Bronchial epithelial cell (primary cell): ENCODE measurements around the gene PGM1. TPM values are rescaled to one million over a fixed set of nuclear protein-coding genes. Genes with fewer than 3 reads are reported as not detected.

Source experiments
- DNase-seq: peaks from one replicate; pipeline ENCODE4 v3.0.0-alpha.2; 2010; ENCODE audit warnings: low read depth
- FAIRE-seq: peaks from 2 replicates; lab custom pipeline; 2011; peaks lifted over from hg19 to GRCh38; lab: Jason Lieb, UNC
- H3K27me3 ChIP-seq: 2 replicates; pipeline ENCODE4 v1.5.1; 2011; ENCODE audit warnings: low read length; ENCODE audit not compliant: control insufficient read depth, insufficient read depth
- H3K36me3 ChIP-seq: 2 replicates; pipeline ENCODE4 v1.5.1; 2011; ENCODE audit warnings: low read length; ENCODE audit not compliant: control insufficient read depth, insufficient read depth
- H3K4me3 ChIP-seq: 2 replicates; pipeline ENCODE4 v1.5.1; 2011; ENCODE audit warnings: mild to moderate bottlenecking, low read depth, low read length, control low read depth
- CTCF ChIP-seq: IDR thresholded peaks from 2 replicates; pipeline ENCODE4 v1.5.1; 2011; ENCODE audit warnings: mild to moderate bottlenecking, moderate library complexity, low read length, control low read depth, inconsistent platforms; ENCODE audit not compliant: insufficient read depth, severe bottlenecking
- total RNA-seq: library from RNA; depleted of rRNA; stranded (reverse); fragments of >200 nt; gene quantifications from 2 replicates; pipeline ENCODE4 v1.2.1, GENCODE V29; 2014

The PGM1 gene
- total RNA-seq, 1 donor from 2014 or later = 69.2 TPM

- no peak for TF ChIP-seq CTCF
- DNase-seq = no peak
- FAIRE-seq = no peak
- Histone ChIP-seq H3K27me3 (no peaks in the 10 kb centered on the region), H3K4me3 (no peak overlapping the region), H3K36me3 (no peaks in the 10 kb centered on the region)
Observed at GRCh38 chr1:63675420-63675931, 82.3 kb downstream of the PGM1 start.

GRCh38 chr1:63677497-63677896, 84.3 kb downstream of the PGM1 start:
- TF ChIP-seq CTCF = no peak
- Histone ChIP-seq H3K36me3 (no peaks in the 10 kb centered on the region), H3K4me3 (no peak overlapping the region), H3K27me3 (no peaks in the 10 kb centered on the region)
- peak; percentile 23 for FAIRE-seq
- DNase-seq = no peak

GRCh38 chr1:63678200-63678599, 85.0 kb downstream of the PGM1 start:
- no peak for FAIRE-seq
- Histone ChIP-seq H3K27me3 (no peaks in the 10 kb centered on the region), H3K4me3 (no peak overlapping the region), H3K36me3 (no peaks in the 10 kb centered on the region)
- no peak for DNase-seq
- TF ChIP-seq CTCF = no peak

GRCh38 chr1:63679076-63679475, 85.9 kb downstream of the PGM1 start:
- Histone ChIP-seq H3K27me3 (no peaks in the 10 kb centered on the region), H3K36me3 (no peaks in the 10 kb centered on the region), H3K4me3 (no peak overlapping the region)
- FAIRE-seq (no peak), DNase-seq (no peak)
- TF ChIP-seq CTCF = no peak

- DNase-seq = no peak
- Histone ChIP-seq H3K36me3 (no peaks in the 10 kb centered on the region), H3K27me3 (no peaks in the 10 kb centered on the region), H3K4me3 (no peak overlapping the region)
- no peak for TF ChIP-seq CTCF
- peak; percentile 98 for FAIRE-seq
Observed at GRCh38 chr1:63679589-63679988, 86.4 kb downstream of the PGM1 start.

- Histone ChIP-seq H3K4me3 (no peak overlapping the region), H3K36me3 (no peaks in the 10 kb centered on the region), H3K27me3 (no peaks in the 10 kb centered on the region)
- TF ChIP-seq CTCF = no peak
- FAIRE-seq = no peak
- DNase-seq = no peak
Observed at GRCh38 chr1:63682936-63683335, 89.7 kb downstream of the PGM1 start.
